ENCODE results near the gene GRB10.
A peak's percentile ranks its signal among the peaks of the same experiment; 100 is the strongest.

GRB10 gene

DNA sequence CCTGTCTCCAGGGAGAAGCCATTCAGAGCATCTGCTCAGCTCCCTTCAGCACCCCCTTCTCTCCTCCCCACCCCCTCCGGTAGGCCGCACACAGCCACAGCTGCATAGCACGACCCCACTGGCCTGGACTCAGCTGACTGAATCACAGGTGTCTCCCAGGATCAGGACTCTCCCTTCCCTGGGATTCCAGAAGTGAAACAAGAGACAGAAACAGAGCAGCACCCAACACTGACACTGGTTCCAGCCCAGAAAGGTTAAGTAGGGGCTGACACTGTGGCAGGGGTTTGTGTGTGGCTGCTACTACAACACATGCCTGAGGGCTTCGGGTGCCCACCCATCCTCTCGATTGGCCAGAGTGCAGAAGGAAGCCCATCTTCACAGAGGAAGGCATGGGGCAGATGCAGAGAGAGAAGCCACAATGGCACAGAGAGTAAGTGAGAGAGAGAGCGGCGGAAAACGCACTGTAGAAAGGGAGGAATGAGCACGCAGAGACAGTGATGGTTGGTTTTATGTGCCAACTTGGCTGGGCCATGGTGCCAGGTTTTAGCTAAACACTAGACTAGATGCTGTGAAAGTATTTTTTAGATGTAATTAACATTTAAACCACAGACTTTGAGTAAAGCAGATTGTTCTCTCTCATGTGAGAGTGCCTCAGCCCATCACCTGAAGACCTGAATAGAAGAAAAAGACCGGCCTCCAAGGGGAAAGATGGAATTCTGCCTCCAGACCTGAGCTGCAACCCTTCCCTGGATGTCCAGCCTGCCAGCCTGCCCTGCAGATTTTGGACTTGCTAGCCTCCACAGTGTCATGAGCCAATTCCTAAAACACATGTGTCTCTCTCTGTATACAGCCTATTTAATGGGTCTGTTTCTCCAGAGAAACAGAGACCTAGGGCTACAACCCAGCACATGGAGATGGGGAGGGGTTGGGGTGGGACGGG lies 107.5 kb downstream of the GRB10 start:
- H3K4me1 Mint-ChIP-seq, result no peaks in the 10 kb centered on the region
- no peak overlapping the region for H3K4me3 Mint-ChIP-seq
- no peaks in the 10 kb centered on the region for H3K36me3 Mint-ChIP-seq
- no peaks in the 10 kb centered on the region for H3K9me3 Mint-ChIP-seq
- no peak overlapping the region for H3K27ac Mint-ChIP-seq
- H3K27me3 Mint-ChIP-seq, result no peaks in the 10 kb centered on the region

DNA sequence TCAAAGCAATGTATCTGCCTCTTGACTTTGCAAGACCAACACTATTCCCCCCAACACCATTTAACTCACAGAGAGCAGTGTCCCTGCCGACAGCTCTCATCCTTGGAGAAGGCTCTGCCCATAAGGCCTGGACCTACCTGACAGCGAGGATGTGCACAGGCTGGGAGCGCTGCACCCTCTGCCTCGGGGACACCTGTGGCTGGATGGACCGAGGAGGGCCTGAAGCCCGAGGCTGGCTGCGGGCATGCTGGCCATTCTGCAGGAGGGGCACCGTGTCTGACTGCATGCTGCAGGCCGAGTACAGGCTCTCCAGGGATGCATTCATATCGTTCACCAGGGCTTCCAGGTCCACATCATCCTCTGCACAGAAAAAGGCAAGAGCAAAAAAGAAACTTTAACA lies 108.4 kb downstream of the GRB10 start:
- Mint-ChIP-seq H3K36me3 (peaks cover under 1% of the 10 kb centered on the region), H3K27ac (no peak overlapping the region), H3K4me1 (no peaks in the 10 kb centered on the region), H3K9me3 (no peaks in the 10 kb centered on the region), H3K27me3 (no peaks in the 10 kb centered on the region), H3K4me3 (no peak overlapping the region)

DNA sequence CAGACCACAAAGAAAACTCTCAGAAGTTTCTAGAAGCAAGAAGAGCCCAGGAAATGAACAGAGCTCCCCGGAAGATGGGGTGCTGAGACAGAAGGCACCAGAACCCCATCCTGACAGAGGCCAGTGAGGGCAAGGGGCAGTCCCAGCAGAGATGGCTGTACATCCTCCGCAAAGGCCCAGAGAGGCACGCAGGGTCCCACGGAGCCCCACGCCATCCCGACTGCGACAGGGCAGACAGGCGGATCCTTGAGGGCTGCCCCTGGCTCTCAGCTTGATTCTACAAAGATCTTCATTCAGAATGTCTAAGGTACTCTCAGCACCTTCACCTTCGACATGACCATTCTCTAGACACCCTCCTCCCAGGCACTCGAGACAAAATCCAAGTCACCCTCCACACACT lies 109.6 kb downstream of the GRB10 start:
- Mint-ChIP-seq H3K4me3 (no peak overlapping the region), H3K4me1 (no peaks in the 10 kb centered on the region), H3K27ac (no peak overlapping the region), H3K36me3 (peaks cover 3% of the 10 kb centered on the region), H3K9me3 (no peaks in the 10 kb centered on the region), H3K27me3 (no peaks in the 10 kb centered on the region)

DNA sequence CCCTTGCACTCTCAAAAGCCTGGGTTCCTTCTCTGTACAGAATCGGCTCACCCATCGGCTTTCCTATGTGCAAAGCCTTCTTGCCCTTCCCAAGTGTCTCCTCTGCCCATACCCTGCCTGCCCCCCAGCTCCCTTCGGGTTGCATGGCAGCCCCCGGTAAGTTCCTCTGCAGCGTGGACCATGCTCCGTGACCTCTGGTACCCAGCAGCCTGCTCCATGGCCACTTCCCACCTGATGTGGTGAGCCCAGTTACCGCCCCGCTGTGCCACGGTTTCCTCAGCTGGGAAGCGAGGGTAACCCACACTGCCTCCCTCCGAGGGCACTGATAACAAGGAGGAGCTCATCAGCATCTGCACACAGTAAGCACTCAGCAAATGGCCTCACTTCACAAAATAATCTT lies 110.7 kb downstream of the GRB10 start:
- Mint-ChIP-seq H3K4me1 (no peaks in the 10 kb centered on the region), H3K9me3 (no peaks in the 10 kb centered on the region), H3K4me3 (no peak overlapping the region), H3K27me3 (no peaks in the 10 kb centered on the region), H3K27ac (no peak overlapping the region), H3K36me3 (peaks cover 3% of the 10 kb centered on the region)

- Mint-ChIP-seq H3K36me3 (peaks cover 3% of the 10 kb centered on the region), H3K9me3 (no peaks in the 10 kb centered on the region), H3K4me1 (no peaks in the 10 kb centered on the region), H3K4me3 (no peak overlapping the region), H3K27me3 (no peaks in the 10 kb centered on the region), H3K27ac (no peak overlapping the region)
Measured at GRCh38 chr7:50671386-50671785, 111.3 kb downstream of the GRB10 start.

- no peak overlapping the region for H3K4me3 Mint-ChIP-seq
- H3K4me1 Mint-ChIP-seq, result no peaks in the 10 kb centered on the region
- no peak overlapping the region for H3K27ac Mint-ChIP-seq
- no peaks in the 10 kb centered on the region for H3K27me3 Mint-ChIP-seq
- H3K9me3 Mint-ChIP-seq, result no peaks in the 10 kb centered on the region
- peaks cover 3% of the 10 kb centered on the region for H3K36me3 Mint-ChIP-seq
Measured at GRCh38 chr7:50669890-50670289, 112.8 kb downstream of the GRB10 start.

DNA sequence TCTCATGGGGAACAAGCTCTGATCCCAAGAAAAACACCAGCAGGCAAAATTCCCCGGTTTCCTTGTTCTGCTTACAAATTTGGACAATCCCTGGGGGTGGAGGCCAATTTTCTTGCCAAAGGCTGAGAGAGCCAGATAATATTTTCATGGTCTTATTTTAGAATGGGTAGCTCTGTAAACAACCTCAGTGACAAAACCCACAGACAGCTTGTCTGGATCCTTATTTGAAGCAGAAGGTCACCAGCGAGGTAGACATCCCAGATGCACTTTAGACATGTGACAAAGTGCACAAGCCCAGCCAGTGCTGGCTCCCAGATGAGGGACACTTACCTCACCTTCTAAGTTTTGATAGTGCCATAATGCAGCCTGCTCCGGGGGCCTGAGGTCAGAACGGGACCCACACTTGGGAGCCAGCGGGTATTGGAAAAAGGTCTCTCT lies 114.9 kb downstream of the GRB10 start:
- Mint-ChIP-seq H3K4me1 (peaks cover 7% of the 10 kb centered on the region), H3K4me3 (no peak overlapping the region), H3K9me3 (no peaks in the 10 kb centered on the region), H3K27me3 (no peaks in the 10 kb centered on the region), H3K27ac (no peak overlapping the region), H3K36me3 (peaks cover 3% of the 10 kb centered on the region)

DNA sequence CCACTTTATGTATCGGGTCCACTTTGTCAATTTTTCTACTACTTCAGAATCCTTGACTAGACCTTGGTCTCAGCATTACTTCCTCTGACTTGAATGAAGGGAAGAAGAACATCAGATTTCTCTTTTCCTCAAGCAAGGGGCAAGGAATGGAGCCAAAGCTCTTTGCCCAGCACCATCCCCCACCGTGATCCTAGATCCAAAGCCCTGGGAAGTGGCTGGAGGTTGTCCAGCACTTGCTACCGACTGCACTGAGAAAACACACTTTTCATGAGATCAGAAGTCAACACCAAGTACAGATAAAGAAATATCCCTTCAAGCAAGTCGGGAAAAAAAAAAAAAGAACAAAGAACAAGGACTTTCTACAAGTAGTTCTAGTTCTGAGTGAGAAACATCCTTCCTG lies 115.4 kb downstream of the GRB10 start:
- H3K4me1 Mint-ChIP-seq, result peaks cover 12% of the 10 kb centered on the region
- H3K9me3 Mint-ChIP-seq, result no peaks in the 10 kb centered on the region
- H3K36me3 Mint-ChIP-seq, result peaks cover 3% of the 10 kb centered on the region
- no peak overlapping the region for H3K27ac Mint-ChIP-seq
- no peak overlapping the region for H3K4me3 Mint-ChIP-seq
- H3K27me3 Mint-ChIP-seq, result no peaks in the 10 kb centered on the region

DNA sequence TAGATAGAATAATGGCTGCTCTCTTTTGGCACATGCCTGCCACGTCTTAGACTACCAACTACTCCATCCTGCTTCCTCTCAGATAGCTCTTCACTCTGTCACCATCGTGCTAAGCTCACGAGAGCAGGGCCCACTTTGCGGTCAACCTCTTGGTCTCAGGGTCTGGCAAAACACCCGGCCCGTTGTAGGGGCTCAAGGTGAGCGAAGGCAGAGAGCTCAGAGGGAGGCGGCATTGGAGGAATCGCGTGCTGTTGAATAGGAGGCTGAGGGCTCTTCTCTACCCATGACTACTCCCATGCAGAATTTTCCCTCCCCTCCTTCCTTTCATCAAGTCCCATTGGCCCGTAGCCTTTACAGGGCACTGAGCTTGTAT lies 116.6 kb downstream of the GRB10 start:
- H3K9me3 Mint-ChIP-seq, result no peaks in the 10 kb centered on the region
- peaks cover 3% of the 10 kb centered on the region for H3K36me3 Mint-ChIP-seq
- H3K27me3 Mint-ChIP-seq, result no peaks in the 10 kb centered on the region
- peaks cover 24% of the 10 kb centered on the region for H3K4me1 Mint-ChIP-seq
- no peak overlapping the region for H3K4me3 Mint-ChIP-seq
- H3K27ac Mint-ChIP-seq, result no peak overlapping the region

GRCh38 chr7:50665403-50666123 lies 117.1 kb downstream of the GRB10 start:
- no peak overlapping the region for H3K27ac Mint-ChIP-seq
- peaks cover 3% of the 10 kb centered on the region for H3K36me3 Mint-ChIP-seq
- no peak overlapping the region for H3K4me3 Mint-ChIP-seq
- peaks cover 30% of the 10 kb centered on the region for H3K4me1 Mint-ChIP-seq
- H3K9me3 Mint-ChIP-seq, result no peaks in the 10 kb centered on the region
- no peaks in the 10 kb centered on the region for H3K27me3 Mint-ChIP-seq

GRCh38 chr7:50664937-50665336 lies 117.8 kb downstream of the GRB10 start:
- H3K4me1 Mint-ChIP-seq, result peaks cover 36% of the 10 kb centered on the region

GRCh38 chr7:50664461-50664922 lies 118.2 kb downstream of the GRB10 start:
- Mint-ChIP-seq H3K4me3 (no peak overlapping the region), H3K9me3 (no peaks in the 10 kb centered on the region), H3K27ac (no peak overlapping the region), H3K27me3 (no peaks in the 10 kb centered on the region), H3K36me3 (peaks cover 3% of the 10 kb centered on the region), H3K4me1 (peaks cover 40% of the 10 kb centered on the region)

More at GRCh38 chr7:50664937-50665336, 117.8 kb downstream of the GRB10 start:
- no peaks in the 10 kb centered on the region for H3K9me3 Mint-ChIP-seq
- H3K4me3 Mint-ChIP-seq, result no peak overlapping the region
- no peaks in the 10 kb centered on the region for H3K27me3 Mint-ChIP-seq
- H3K36me3 Mint-ChIP-seq, result peaks cover 3% of the 10 kb centered on the region
- no peak overlapping the region for H3K27ac Mint-ChIP-seq

DNA sequence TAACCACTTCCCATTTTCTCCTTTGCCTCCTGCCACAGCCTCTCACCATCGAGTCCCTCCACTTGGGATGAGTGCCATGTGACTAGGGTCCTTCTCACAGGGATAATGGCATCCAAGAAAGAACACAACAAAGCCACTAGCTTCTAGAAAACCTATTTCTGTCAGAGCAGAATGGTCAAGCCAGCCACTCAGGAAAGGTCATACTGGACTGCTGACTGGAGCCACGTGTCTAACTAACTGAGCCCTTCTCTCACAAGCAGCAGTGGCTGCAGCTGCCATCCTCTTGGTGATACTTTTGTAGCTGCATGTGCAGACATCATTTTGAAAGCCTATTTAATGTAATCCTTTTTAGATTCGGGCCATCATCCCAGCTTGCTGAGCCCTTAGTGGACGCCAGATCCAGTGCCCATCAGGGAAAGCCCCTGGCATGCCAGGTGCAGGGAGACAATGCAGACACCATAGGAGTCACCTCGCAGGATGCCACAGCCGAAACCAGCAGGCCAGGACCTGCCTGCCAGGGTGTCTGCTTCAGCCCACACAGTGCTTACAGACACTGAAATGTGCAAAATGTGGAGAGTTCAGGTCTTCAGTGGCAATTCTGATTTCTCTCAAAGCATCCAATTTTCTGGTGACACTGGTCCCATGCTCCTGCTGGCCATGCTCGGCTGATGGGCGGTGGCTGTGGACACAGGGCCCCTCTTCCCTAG lies 119.1 kb downstream of the GRB10 start:
- peaks cover 40% of the 10 kb centered on the region for H3K4me1 Mint-ChIP-seq
- no peak overlapping the region for H3K27ac Mint-ChIP-seq
- no peaks in the 10 kb centered on the region for H3K27me3 Mint-ChIP-seq
- H3K36me3 Mint-ChIP-seq, result no peaks in the 10 kb centered on the region
- H3K4me3 Mint-ChIP-seq, result no peak overlapping the region
- no peaks in the 10 kb centered on the region for H3K9me3 Mint-ChIP-seq

- H3K4me3 Mint-ChIP-seq, result no peak overlapping the region
- no peaks in the 10 kb centered on the region for H3K9me3 Mint-ChIP-seq
- no peaks in the 10 kb centered on the region for H3K27me3 Mint-ChIP-seq
- no peaks in the 10 kb centered on the region for H3K36me3 Mint-ChIP-seq
- H3K27ac Mint-ChIP-seq, result peak overlapping the region; percentile 14
- peaks cover 40% of the 10 kb centered on the region for H3K4me1 Mint-ChIP-seq
Measured at GRCh38 chr7:50662996-50663395, 119.7 kb downstream of the GRB10 start.

- H3K9me3 Mint-ChIP-seq, result no peaks in the 10 kb centered on the region
- H3K4me1 Mint-ChIP-seq, result peaks cover 40% of the 10 kb centered on the region
- H3K27me3 Mint-ChIP-seq, result no peaks in the 10 kb centered on the region
- H3K36me3 Mint-ChIP-seq, result no peaks in the 10 kb centered on the region
- no peak overlapping the region for H3K27ac Mint-ChIP-seq
- H3K4me3 Mint-ChIP-seq, result no peak overlapping the region
Measured at GRCh38 chr7:50662041-50662694, 120.5 kb downstream of the GRB10 start.

Measured in activated naive CD4-positive, alpha-beta T cell treated with anti-CD3 and anti-CD28 coated beads, Interleukin-2, amount 50 U/mL, for 24 hours (primary cell).